Mononuclear cell (primary cell): ENCODE data around the gene GAB2. TPM values are rescaled to one million over a fixed set of nuclear protein-coding genes. Genes with fewer than 3 reads are reported as not detected.

Experiments used
- H3K27me3 ChIP-seq: 2 replicates; pipeline ENCODE4 v1.6.0; 2011; ENCODE audit warnings: low read length, control low read depth; ENCODE audit not compliant: insufficient read depth
- H3K4me1 ChIP-seq: 2 replicates; pipeline ENCODE4 v1.5.1; 2011; ENCODE audit warnings: mild to moderate bottlenecking, low read length, control low read depth; ENCODE audit not compliant: insufficient read depth
- H3K4me3 ChIP-seq: 2 replicates; pipeline ENCODE4 v1.5.1; 2011; ENCODE audit warnings: mild to moderate bottlenecking, low read length, moderate library complexity
- H3K9me3 ChIP-seq: 2 replicates; pipeline ENCODE4 v1.5.1; 2011; ENCODE audit warnings: low read depth, mild to moderate bottlenecking, control low read depth, low read length
- total RNA-seq: library from RNA; depleted of rRNA; stranded (reverse); fragments of >200 nt; gene quantifications from one replicate; pipeline ENCODE4 v1.2.3, GENCODE V29; 2012

GAB2 gene
- total RNA-seq, 1 donor = 61.9 TPM

- Histone ChIP-seq H3K4me3 (no peak overlapping the region), H3K27me3 (no peaks in the 10 kb centered on the region), H3K4me1 (no peaks in the 10 kb centered on the region), H3K9me3 (no peaks in the 10 kb centered on the region)
Observed at GRCh38 chr11:78216021-78216420, 201.6 kb downstream of the GAB2 start.

- H3K27me3 ChIP-seq = no peaks in the 10 kb centered on the region
- H3K4me1 ChIP-seq = no peaks in the 10 kb centered on the region
- H3K4me3 ChIP-seq = no peak overlapping the region
- no peaks in the 10 kb centered on the region for H3K9me3 ChIP-seq
Observed at GRCh38 chr11:78214331-78215194, 203.1 kb downstream of the GAB2 start.

- no peak overlapping the region for H3K4me3 ChIP-seq
- no peaks in the 10 kb centered on the region for H3K27me3 ChIP-seq
- H3K4me1 ChIP-seq = no peaks in the 10 kb centered on the region
- no peaks in the 10 kb centered on the region for H3K9me3 ChIP-seq
Observed at GRCh38 chr11:78213526-78214330, 203.9 kb downstream of the GAB2 start.

- Histone ChIP-seq H3K4me1 (no peaks in the 10 kb centered on the region), H3K4me3 (no peak overlapping the region), H3K27me3 (no peaks in the 10 kb centered on the region), H3K9me3 (no peaks in the 10 kb centered on the region)
Observed at GRCh38 chr11:78212586-78213371, 204.8 kb downstream of the GAB2 start.

GRCh38 chr11:78211565-78211964, 206.1 kb downstream of the GAB2 start:
- no peak overlapping the region for H3K4me3 ChIP-seq

GRCh38 chr11:78210000-78210608, 207.5 kb downstream of the GAB2 start:
- Histone ChIP-seq H3K9me3 (no peaks in the 10 kb centered on the region), H3K4me1 (no peaks in the 10 kb centered on the region), H3K27me3 (no peaks in the 10 kb centered on the region), H3K4me3 (no peak overlapping the region)

More at GRCh38 chr11:78211565-78211964, 206.1 kb downstream of the GAB2 start:
- no peaks in the 10 kb centered on the region for H3K4me1 ChIP-seq
- no peaks in the 10 kb centered on the region for H3K9me3 ChIP-seq
- no peaks in the 10 kb centered on the region for H3K27me3 ChIP-seq

GRCh38 chr11:78209478-78209877, 208.1 kb downstream of the GAB2 start:
- Histone ChIP-seq H3K27me3 (no peaks in the 10 kb centered on the region), H3K4me1 (no peaks in the 10 kb centered on the region), H3K9me3 (no peaks in the 10 kb centered on the region), H3K4me3 (no peak overlapping the region)

- no peak overlapping the region for H3K4me3 ChIP-seq
- no peaks in the 10 kb centered on the region for H3K9me3 ChIP-seq
- H3K4me1 ChIP-seq = no peaks in the 10 kb centered on the region
- H3K27me3 ChIP-seq = no peaks in the 10 kb centered on the region
Observed at GRCh38 chr11:78208257-78209165, 209.1 kb downstream of the GAB2 start.

- Histone ChIP-seq H3K4me1 (peaks cover 8% of the 10 kb centered on the region), H3K27me3 (no peaks in the 10 kb centered on the region), H3K4me3 (no peak overlapping the region), H3K9me3 (no peaks in the 10 kb centered on the region)
Observed at GRCh38 chr11:78207532-78208256, 209.9 kb downstream of the GAB2 start.

- no peak overlapping the region for H3K4me3 ChIP-seq
- no peaks in the 10 kb centered on the region for H3K9me3 ChIP-seq
Observed at GRCh38 chr11:78205691-78206090, 211.9 kb downstream of the GAB2 start.

GRCh38 chr11:78205256-78205655, 212.4 kb downstream of the GAB2 start:
- no peak overlapping the region for H3K4me3 ChIP-seq
- peaks cover 25% of the 10 kb centered on the region for H3K4me1 ChIP-seq
- no peaks in the 10 kb centered on the region for H3K27me3 ChIP-seq
- no peaks in the 10 kb centered on the region for H3K9me3 ChIP-seq

More at GRCh38 chr11:78205691-78206090, 211.9 kb downstream of the GAB2 start:
- H3K27me3 ChIP-seq = no peaks in the 10 kb centered on the region
- peaks cover 25% of the 10 kb centered on the region for H3K4me1 ChIP-seq

- H3K9me3 ChIP-seq = no peaks in the 10 kb centered on the region
- peak overlapping the region; percentile 14 for H3K4me3 ChIP-seq
- H3K4me1 ChIP-seq = peaks cover 25% of the 10 kb centered on the region
- H3K27me3 ChIP-seq = no peaks in the 10 kb centered on the region
Observed at GRCh38 chr11:78203184-78203583, 214.4 kb downstream of the GAB2 start.

- Histone ChIP-seq H3K27me3 (no peaks in the 10 kb centered on the region), H3K4me3 (peak overlapping the region; percentile 14), H3K4me1 (peaks cover 25% of the 10 kb centered on the region), H3K9me3 (no peaks in the 10 kb centered on the region)
Observed at GRCh38 chr11:78202733-78203167, 214.9 kb downstream of the GAB2 start.
